GM20000 (cell line): Measurements from ENCODE around the gene TYRP1.

Experiments used
- DNase-seq: peaks from one replicate; pipeline ENCODE4 v3.0.0; 2012; ENCODE audit warnings: low spot score
- TF ChIP-seq, protein P1 (sequence below): IDR thresholded peaks from 2 replicates; pipeline ENCODE4 v1.5.1; 2012; ENCODE audit warnings: mild to moderate bottlenecking, control low read depth; ENCODE audit errors: extremely low read depth, missing control alignments

TYRP1 gene

DNA sequence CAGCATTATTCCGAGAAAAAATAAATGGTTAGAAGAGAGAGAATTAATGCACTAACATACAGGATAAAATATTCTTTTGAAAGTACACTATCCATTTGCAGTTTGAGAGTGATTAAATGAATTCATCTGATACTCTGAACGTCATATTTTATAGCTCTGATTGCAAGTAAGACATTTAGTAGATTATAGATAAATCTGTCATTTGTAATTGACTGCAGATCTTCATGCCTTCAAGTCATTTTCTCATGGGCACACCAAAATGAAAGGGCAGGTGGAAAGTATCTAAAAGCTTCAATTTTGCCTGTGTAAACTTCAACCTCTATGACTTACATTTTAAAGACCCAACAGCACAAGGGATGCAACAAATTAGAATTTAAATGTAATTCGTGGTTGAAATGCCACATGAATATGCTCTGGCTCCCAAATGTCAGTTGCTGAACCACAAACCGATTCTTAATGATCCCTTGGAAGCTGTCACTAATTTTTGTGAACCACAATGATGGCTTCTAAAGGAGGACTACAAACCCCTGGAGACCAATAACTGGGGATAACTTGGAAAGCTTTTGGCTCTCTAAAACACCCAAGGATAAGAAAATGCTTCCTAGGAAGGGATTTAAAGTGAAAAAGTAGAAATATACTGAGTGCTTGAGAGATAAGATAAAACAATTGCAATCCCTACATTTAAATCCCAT lies 3.9 kb downstream of the TYRP1 start:
- TF ChIP-seq, protein P1, sequence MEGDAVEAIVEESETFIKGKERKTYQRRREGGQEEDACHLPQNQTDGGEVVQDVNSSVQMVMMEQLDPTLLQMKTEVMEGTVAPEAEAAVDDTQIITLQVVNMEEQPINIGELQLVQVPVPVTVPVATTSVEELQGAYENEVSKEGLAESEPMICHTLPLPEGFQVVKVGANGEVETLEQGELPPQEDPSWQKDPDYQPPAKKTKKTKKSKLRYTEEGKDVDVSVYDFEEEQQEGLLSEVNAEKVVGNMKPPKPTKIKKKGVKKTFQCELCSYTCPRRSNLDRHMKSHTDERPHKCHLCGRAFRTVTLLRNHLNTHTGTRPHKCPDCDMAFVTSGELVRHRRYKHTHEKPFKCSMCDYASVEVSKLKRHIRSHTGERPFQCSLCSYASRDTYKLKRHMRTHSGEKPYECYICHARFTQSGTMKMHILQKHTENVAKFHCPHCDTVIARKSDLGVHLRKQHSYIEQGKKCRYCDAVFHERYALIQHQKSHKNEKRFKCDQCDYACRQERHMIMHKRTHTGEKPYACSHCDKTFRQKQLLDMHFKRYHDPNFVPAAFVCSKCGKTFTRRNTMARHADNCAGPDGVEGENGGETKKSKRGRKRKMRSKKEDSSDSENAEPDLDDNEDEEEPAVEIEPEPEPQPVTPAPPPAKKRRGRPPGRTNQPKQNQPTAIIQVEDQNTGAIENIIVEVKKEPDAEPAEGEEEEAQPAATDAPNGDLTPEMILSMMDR: no peak
- no peak for DNase-seq

DNA sequence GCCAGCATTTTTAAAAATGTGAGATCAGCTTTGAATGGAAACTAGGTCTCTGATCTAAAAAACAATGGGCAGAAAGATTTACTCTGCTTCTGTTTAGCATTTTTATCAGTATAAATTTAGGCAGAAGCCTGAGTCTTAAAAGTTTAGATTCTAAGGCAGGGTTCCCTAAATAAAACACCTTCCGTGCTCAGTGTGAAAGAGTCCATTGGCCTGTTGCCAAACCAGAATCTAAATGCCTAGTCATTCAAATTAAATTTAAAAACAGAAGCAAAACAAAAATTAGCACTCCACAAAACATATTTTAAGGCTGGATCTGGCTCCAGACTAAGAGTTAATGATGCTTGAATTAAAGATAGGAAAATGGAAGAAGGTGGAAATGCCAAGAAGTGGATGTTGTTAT lies 4.5 kb downstream of the TYRP1 start:
- DNase-seq: no peak
- TF ChIP-seq, protein P1: no peak

DNA sequence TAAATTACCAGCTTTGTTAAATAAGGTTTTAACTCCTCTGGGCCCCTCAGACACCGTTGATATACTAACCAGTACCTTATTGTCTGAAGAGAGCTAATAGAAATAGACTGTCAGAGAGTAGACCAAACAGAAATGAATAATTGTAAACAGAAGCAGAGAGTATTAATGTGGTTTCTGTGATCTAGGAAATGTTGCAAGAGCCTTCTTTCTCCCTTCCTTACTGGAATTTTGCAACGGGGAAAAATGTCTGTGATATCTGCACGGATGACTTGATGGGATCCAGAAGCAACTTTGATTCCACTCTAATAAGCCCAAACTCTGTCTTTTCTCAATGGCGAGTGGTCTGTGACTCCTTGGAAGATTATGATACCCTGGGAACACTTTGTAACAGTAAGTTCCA lies 5.1 kb downstream of the TYRP1 start:
- DNase-seq: no peak

DNA sequence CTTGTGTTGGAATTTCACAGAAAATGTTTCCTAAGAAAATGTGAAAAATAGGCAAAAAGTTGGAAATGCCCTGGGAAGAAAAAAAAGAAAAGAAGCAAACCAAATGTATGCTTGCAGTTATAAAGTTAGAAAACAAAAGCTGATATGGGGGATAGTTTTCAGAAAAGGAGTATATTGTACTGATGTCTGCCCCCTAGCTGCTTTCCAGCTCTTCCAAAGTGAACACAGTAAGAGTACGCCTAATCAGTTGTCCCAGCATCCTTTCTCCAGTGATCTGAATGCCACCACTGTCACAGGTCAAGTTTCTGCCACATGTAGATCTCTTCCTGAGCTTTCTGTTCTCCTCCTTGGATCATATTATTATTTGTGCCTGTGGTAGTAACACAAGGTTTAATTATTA lies 5.8 kb downstream of the TYRP1 start:
- no peak for DNase-seq
- TF ChIP-seq, protein P1: no peak

More for the DNA sequence above, 5.1 kb downstream of the TYRP1 start:
- TF ChIP-seq, protein P1: no peak

DNA sequence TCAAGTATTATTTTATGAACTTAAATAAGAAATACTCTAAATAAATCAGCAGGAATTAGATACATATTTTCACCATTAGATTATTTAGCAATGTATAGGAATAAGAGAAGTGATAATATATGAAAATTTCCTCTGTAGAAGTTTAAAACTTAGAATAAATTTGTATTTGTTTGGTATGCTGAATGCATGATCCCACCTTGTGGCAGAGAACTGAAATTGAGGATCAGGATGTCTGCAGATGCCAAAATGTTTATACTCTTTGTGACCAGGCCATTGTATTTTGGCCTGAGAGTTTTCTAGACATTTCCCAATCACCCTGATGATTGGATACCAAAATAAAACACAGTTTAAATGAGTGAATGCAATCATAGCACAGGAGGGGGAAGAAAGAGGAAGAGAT lies 6.3 kb downstream of the TYRP1 start:
- no peak for DNase-seq
- TF ChIP-seq, protein P1: no peak

DNA sequence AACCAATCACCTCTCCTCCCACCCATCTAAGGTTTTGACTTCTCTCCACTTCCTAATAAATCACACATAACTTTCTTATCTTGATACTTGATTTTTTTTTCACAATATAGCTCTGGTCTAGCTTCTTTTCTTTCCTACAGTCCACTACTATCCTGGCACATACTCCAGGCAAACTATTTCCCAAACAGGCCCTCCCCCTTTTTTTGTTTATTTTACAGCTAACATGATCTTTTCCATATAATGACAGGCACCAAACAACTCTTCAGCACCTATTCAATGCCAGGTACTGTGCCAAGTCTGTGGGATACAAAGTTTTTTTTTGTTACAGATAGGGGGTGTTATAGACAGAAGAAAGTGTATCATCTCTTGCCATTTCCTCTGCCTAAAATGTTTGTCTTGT lies 7.9 kb downstream of the TYRP1 start:
- DNase-seq: no peak
- TF ChIP-seq, protein P1: no peak

DNA sequence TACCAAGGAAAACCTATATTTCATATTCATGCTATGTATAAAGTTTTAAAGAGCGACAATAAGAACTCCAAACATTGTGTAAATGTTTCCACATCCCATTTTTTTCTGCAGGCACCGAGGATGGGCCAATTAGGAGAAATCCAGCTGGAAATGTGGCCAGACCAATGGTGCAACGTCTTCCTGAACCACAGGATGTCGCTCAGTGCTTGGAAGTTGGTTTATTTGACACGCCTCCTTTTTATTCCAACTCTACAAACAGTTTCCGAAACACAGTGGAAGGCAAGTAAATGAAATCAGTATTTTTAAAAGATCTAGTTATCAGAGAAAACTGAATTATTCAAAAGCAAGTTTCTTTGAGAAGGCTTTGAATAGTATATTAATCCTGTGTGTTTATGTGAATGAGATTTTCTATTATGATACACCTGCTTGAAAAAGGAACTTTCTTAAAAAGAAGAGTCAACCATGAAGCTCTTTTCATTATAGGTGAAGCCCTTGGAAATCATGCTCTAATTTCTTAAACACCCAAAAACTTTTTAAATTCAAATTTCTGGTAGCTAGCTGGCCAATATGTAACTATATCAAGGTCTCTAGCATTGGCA lies 9.1 kb downstream of the TYRP1 start:
- DNase-seq: no peak

More for the DNA sequence above, 9.1 kb downstream of the TYRP1 start:
- TF ChIP-seq, protein P1: no peak
